Measurements from ENCODE around the gene SCP2.

SCP2 gene

GRCh38 chr1:53093451-53093754 lies 166.3 kb downstream of the SCP2 start:
- Histone ChIP-seq H3K4me1 (ENCODE audit: control insufficient read depth, insufficient read depth, low read length) (no peaks in the 10 kb centered on the region), H3K27ac (ENCODE audit: extremely low read depth, low read depth, low read length) (no peak overlapping the region), H3K9me3 (ENCODE audit: control insufficient read depth, insufficient read depth, low read depth, low read length) (no peaks in the 10 kb centered on the region), H3K4me3 (ENCODE audit: low read depth, low read length) (no peak overlapping the region), H3K36me3 (ENCODE audit: control insufficient read depth in 2 of 2, insufficient read depth in 1 of 2, low read length in 2 of 2) (no peaks in the 10 kb centered on the region)
- POLR2A ChIA-PET = no interaction called here
- CTCF ChIA-PET = interaction anchor here (0.7 kb wide), 1 partner anchor 131 kb away, joined by 3 read pairs; no protein-coding TSS in a partner anchor
- TF ChIP-seq ZNF398 (tag by site-specific recombination; IDR thresholded peaks at IDR 0.05) = 0 out of 2 replicates have a peak, but pooled peaks have one; percentile 22
- TF ChIP-seq ZNF350 (tag by site-specific recombination; IDR thresholded peaks at IDR 0.05) = no peak

- Histone ChIP-seq H3K27ac (ENCODE audit: extremely low read depth, low read depth, low read length) (no peak overlapping the region), H3K4me1 (ENCODE audit: control insufficient read depth, insufficient read depth, low read length) (no peaks in the 10 kb centered on the region), H3K4me3 (ENCODE audit: low read depth, low read length) (no peak overlapping the region), H3K36me3 (ENCODE audit: control insufficient read depth in 2 of 2, insufficient read depth in 1 of 2, low read length in 2 of 2) (no peaks in the 10 kb centered on the region), H3K9me3 (ENCODE audit: control insufficient read depth, insufficient read depth, low read depth, low read length) (no peaks in the 10 kb centered on the region)
- TF ChIP-seq ZNF610 (tag by site-specific recombination; IDR thresholded peaks at IDR 0.05; ENCODE audit: borderline replicate concordance) (no peak), ZNF548 (tag by site-specific recombination; IDR thresholded peaks at IDR 0.05) (no peak), HIC1 (tag by site-specific recombination; IDR thresholded peaks at IDR 0.05) (no peak), ZNF19 (tag by site-specific recombination; IDR thresholded peaks at IDR 0.05; ENCODE audit: low read depth) (no peak), TRIM28 (IDR thresholded peaks at IDR 0.05; ENCODE audit: borderline replicate concordance, low read length) (no peak), ZNF623 (tag by site-specific recombination; IDR thresholded peaks at IDR 0.05) (peak; percentile 61), ZNF501 (tag by site-specific recombination; IDR thresholded peaks at IDR 0.05) (no peak)
- CTCF ChIA-PET = no interaction called here
- POLR2A ChIA-PET = no interaction called here
These were observed 166.9 kb downstream of the SCP2 start for GRCh38 chr1:53093778-53094532.

GRCh38 chr1:53094533-53094919 lies 167.4 kb downstream of the SCP2 start:
- no peaks in the 10 kb centered on the region for H3K9me3 ChIP-seq (ENCODE audit: control insufficient read depth, insufficient read depth, low read depth, low read length)
- POLR2A ChIA-PET = no interaction called here
- H3K27ac ChIP-seq (ENCODE audit: extremely low read depth, low read depth, low read length) = no peak overlapping the region
- no peak overlapping the region for H3K4me3 ChIP-seq (ENCODE audit: low read depth, low read length)
- no peaks in the 10 kb centered on the region for H3K36me3 ChIP-seq (ENCODE audit: control insufficient read depth in 2 of 2, insufficient read depth in 1 of 2, low read length in 2 of 2)
- CTCF ChIA-PET = no interaction called here
- no peaks in the 10 kb centered on the region for H3K4me1 ChIP-seq (ENCODE audit: control insufficient read depth, insufficient read depth, low read length)
- TF ChIP-seq ZNF112 (tag by site-specific recombination; IDR thresholded peaks at IDR 0.05) = no peak
- no peak for TF ChIP-seq KLF1 (tag by site-specific recombination; IDR thresholded peaks at IDR 0.05)
- no peak for TF ChIP-seq ZNF23 (tag by site-specific recombination; IDR thresholded peaks at IDR 0.05; ENCODE audit: borderline replicate concordance)
- TF ChIP-seq ZNF660 (tag by site-specific recombination; IDR thresholded peaks at IDR 0.05) = no peak
- no peak for TF ChIP-seq ZNF121 (tag by site-specific recombination; IDR thresholded peaks at IDR 0.05)
- TF ChIP-seq ZNF518A (tag by site-specific recombination; conservative IDR thresholded peaks at IDR 0.05; ENCODE audit: low read depth) = no peak
- no peak for TF ChIP-seq ZNF76 (tag by site-specific recombination; IDR thresholded peaks at IDR 0.05; ENCODE audit: borderline replicate concordance, low read depth)
- TF ChIP-seq TSHZ1 (tag by site-specific recombination; IDR thresholded peaks at IDR 0.05; ENCODE audit: borderline replicate concordance) = no peak
- no peak for TF ChIP-seq ZNF114 (tag by site-specific recombination; IDR thresholded peaks at IDR 0.05)
- no peak for TF ChIP-seq REPIN1 (tag by site-specific recombination; IDR thresholded peaks at IDR 0.05; ENCODE audit: low read depth)
